NCI-H146 (cell line): Measurements from ENCODE around the gene S100PBP.
A peak's percentile ranks its signal among the peaks of the same experiment; 100 is the strongest.

Experiments
- DNase-seq: peaks from one replicate; lab custom pipeline; 2025; lab: John Stamatoyannopoulos, UW

The S100PBP gene

GRCh38 chr1:32817159-32817814 is at the start of gene S100PBP, which contains the start of gene YARS1:
TSS of gene S100PBP (plus strand) at chr1:32817653. CDS start at chr1:32826100, 8,447 bp downstream.
TSS of gene YARS1 (minus strand) at chr1:32817358. CDS start at chr1:32817244, 114 bp downstream.
- DNase-seq = peak; percentile 95

- no peak for DNase-seq
Measured at GRCh38 chr1:32768110-32768850, 49.2 kb upstream of the S100PBP start.

- no peak for DNase-seq
Measured at GRCh38 chr1:32769524-32770220, 47.8 kb upstream of the S100PBP start.

- DNase-seq = no peak
Measured at GRCh38 chr1:32770221-32770731, 47.2 kb upstream of the S100PBP start.

GRCh38 chr1:32770741-32771548 is 46.5 kb upstream of the S100PBP start:
- DNase-seq = no peak

- DNase-seq = no peak
Measured at GRCh38 chr1:32771561-32772280, 45.7 kb upstream of the S100PBP start.

GRCh38 chr1:32772281-32773017 is 45.0 kb upstream of the S100PBP start:
- no peak for DNase-seq

GRCh38 chr1:32773018-32773763 is 44.3 kb upstream of the S100PBP start:
- peak; percentile 43 for DNase-seq

GRCh38 chr1:32773764-32774463 is 43.5 kb upstream of the S100PBP start:
- DNase-seq = no peak

GRCh38 chr1:32774464-32774808 is 43.0 kb upstream of the S100PBP start:
- DNase-seq = no peak

GRCh38 chr1:32774950-32775634 is 42.4 kb upstream of the S100PBP start:
- DNase-seq = no peak

GRCh38 chr1:32775640-32776337 is 41.7 kb upstream of the S100PBP start:
- DNase-seq = no peak

GRCh38 chr1:32779242-32779641 is 38.2 kb upstream of the S100PBP start:
- DNase-seq = no peak

- no peak for DNase-seq
Measured at GRCh38 chr1:32780005-32780404, 37.4 kb upstream of the S100PBP start.

- no peak for DNase-seq
Measured at GRCh38 chr1:32780628-32781234, 36.7 kb upstream of the S100PBP start.

GRCh38 chr1:32782086-32782485 is 35.4 kb upstream of the S100PBP start:
- DNase-seq = no peak

- no peak for DNase-seq
Measured at GRCh38 chr1:32783851-32784250, 33.6 kb upstream of the S100PBP start.
